ENCODE data around the gene ADAT1. TPM values are rescaled to one million over a fixed set of nuclear protein-coding genes. Genes with fewer than 3 reads are reported as not detected.

ADAT1 gene
- total and polyA plus RNA-seq, 4 donors = 13.2 to 42.3 (median 18.5) TPM

DNA sequence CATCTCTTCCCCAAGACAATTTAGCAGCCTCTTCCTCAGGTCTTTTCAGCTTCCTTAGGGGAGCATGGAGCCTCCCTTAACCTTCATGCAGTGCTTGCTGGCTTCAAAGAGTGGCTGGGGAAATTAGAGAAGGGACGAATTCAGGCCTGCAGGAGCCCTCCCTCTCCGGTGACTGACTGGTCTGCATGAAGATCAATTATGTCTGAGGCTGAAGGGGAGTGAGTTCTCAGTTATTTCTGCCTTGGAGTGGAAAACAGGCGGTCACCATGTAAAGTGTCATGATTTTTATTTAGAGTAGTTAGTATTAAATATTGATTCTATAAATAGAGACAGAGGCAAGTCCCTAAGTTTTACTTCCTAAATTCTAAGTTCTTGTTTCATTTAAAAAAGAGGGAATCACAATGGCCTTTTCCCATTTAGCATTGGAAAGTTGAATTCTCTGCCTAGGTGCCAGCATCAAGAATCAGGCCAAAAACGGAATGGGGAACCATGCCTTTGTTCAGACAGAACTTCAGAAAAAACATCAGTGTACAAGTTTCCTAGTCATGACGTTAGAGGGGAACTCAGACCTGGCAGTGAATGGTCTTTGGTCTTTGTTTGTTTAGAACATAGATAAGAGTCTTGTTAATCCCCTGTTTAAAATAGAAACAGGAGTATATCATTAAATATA lies 52.5 kb downstream of the ADAT1 start:
- H3K27me3 ChIP-seq (ENCODE audit: control insufficient read depth in 4 of 4, insufficient read depth in 4 of 4, low read length in 3 of 4) = no peaks in the 10 kb centered on the region
- DNase-seq (ENCODE audit: low spot score) = no peak
- no peak overlapping the region for H3K9ac ChIP-seq (ENCODE audit: low read depth in 1 of 2, low read length in 2 of 2)
- peaks cover 12 to 47% (median 46%) of the 10 kb centered on the region in 4 donors for H3K36me3 ChIP-seq (ENCODE audit: control insufficient read depth in 4 of 4, insufficient read depth in 3 of 4, low read depth in 1 of 4, low read length in 3 of 4)
- no peak overlapping the region for H3K27ac ChIP-seq (ENCODE audit: low read depth in 1 of 2, low read length in 2 of 2)
- no peak overlapping the region for H3K4me3 ChIP-seq (ENCODE audit: low read depth in 1 of 3, low read length in 3 of 3)
- peaks cover 0 to 25% (median 18%) of the 10 kb centered on the region in 4 donors for H3K4me1 ChIP-seq (ENCODE audit: control insufficient read depth in 4 of 4, insufficient read depth in 4 of 4, low read length in 3 of 4)
- no peaks in the 10 kb centered on the region for H3K9me3 ChIP-seq (ENCODE audit: control insufficient read depth in 4 of 4, low read length in 3 of 4)
- TF ChIP-seq NR2F2 (IDR thresholded peaks at IDR 0.05) = no peak
- TF ChIP-seq EGR1 (IDR thresholded peaks at IDR 0.05; ENCODE audit: low read depth in 2 of 2) = no peak
- TF ChIP-seq SP1 (IDR thresholded peaks at IDR 0.05) = no peak
- no peak for TF ChIP-seq YY1 (IDR thresholded peaks at IDR 0.05)
- TF ChIP-seq TAF1 (conservative IDR thresholded peaks at IDR 0.05) = no peak
- TF ChIP-seq JUND (IDR thresholded peaks at IDR 0.05) = no peak
- TF ChIP-seq HNF4A (conservative IDR thresholded peaks at IDR 0.05) = no peak
- TF ChIP-seq, protein P1, sequence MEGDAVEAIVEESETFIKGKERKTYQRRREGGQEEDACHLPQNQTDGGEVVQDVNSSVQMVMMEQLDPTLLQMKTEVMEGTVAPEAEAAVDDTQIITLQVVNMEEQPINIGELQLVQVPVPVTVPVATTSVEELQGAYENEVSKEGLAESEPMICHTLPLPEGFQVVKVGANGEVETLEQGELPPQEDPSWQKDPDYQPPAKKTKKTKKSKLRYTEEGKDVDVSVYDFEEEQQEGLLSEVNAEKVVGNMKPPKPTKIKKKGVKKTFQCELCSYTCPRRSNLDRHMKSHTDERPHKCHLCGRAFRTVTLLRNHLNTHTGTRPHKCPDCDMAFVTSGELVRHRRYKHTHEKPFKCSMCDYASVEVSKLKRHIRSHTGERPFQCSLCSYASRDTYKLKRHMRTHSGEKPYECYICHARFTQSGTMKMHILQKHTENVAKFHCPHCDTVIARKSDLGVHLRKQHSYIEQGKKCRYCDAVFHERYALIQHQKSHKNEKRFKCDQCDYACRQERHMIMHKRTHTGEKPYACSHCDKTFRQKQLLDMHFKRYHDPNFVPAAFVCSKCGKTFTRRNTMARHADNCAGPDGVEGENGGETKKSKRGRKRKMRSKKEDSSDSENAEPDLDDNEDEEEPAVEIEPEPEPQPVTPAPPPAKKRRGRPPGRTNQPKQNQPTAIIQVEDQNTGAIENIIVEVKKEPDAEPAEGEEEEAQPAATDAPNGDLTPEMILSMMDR (IDR thresholded peaks at IDR 0.05; ENCODE audit: low read depth, low read length, missing input control) = no peak
- no peak for TF ChIP-seq HNF4G (IDR thresholded peaks at IDR 0.05)
- no peak for TF ChIP-seq ATF3 (IDR thresholded peaks at IDR 0.05)
- 82% methylated on average over 5 of the region's 5 CpGs for WGBS

- Histone ChIP-seq H3K9me3 (ENCODE audit: control insufficient read depth in 4 of 4, low read length in 3 of 4) (no peaks in the 10 kb centered on the region), H3K4me3 (ENCODE audit: low read depth in 1 of 3, low read length in 3 of 3) (no peak overlapping the region), H3K4me1 (ENCODE audit: control insufficient read depth in 4 of 4, insufficient read depth in 4 of 4, low read length in 3 of 4) (peaks cover 0 to 26% (median 18%) of the 10 kb centered on the region in 4 donors), H3K9ac (ENCODE audit: low read depth in 1 of 2, low read length in 2 of 2) (no peak overlapping the region), H3K27me3 (ENCODE audit: control insufficient read depth in 4 of 4, insufficient read depth in 4 of 4, low read length in 3 of 4) (no peaks in the 10 kb centered on the region), H3K36me3 (ENCODE audit: control insufficient read depth in 4 of 4, insufficient read depth in 3 of 4, low read depth in 1 of 4, low read length in 3 of 4) (peaks cover 12 to 39% (median 37%) of the 10 kb centered on the region in 4 donors), H3K27ac (ENCODE audit: low read depth in 1 of 2, low read length in 2 of 2) (no peak overlapping the region)
- DNase-seq (ENCODE audit: low spot score) = no peak
- TF ChIP-seq RXRA (IDR thresholded peaks at IDR 0.05) = no peak
- TF ChIP-seq FOXA2 (IDR thresholded peaks at IDR 0.05) = no peak
- TF ChIP-seq JUND (IDR thresholded peaks at IDR 0.05) = no peak
- TF ChIP-seq EGR1 (IDR thresholded peaks at IDR 0.05; ENCODE audit: low read depth in 2 of 2) = no peak
- TF ChIP-seq, protein P2, sequence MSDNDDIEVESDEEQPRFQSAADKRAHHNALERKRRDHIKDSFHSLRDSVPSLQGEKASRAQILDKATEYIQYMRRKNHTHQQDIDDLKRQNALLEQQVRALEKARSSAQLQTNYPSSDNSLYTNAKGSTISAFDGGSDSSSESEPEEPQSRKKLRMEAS (IDR thresholded peaks at IDR 0.05) = no peak
- TF ChIP-seq YY1 (IDR thresholded peaks at IDR 0.05) = no peak
- whole genome bisulfite sequencing = 82% methylated on average over 4 of the region's 4 CpGs
Observed at GRCh38 chr16:75567911-75568310, 55.2 kb downstream of the ADAT1 start.

- no peaks in the 10 kb centered on the region for H3K9me3 ChIP-seq (ENCODE audit: control insufficient read depth in 4 of 4, low read length in 3 of 4)
- peaks cover 0 to 26% (median 18%) of the 10 kb centered on the region in 4 donors for H3K4me1 ChIP-seq (ENCODE audit: control insufficient read depth in 4 of 4, insufficient read depth in 4 of 4, low read length in 3 of 4)
- 2% methylated on average over 32 of the region's 32 CpGs for WGBS
- peak overlapping the region; percentile 69 to 95 (median 93) for H3K4me3 ChIP-seq (ENCODE audit: low read depth in 1 of 3, low read length in 3 of 3)
- peak overlapping the region; percentile 78 to 83 for H3K9ac ChIP-seq (ENCODE audit: low read depth in 1 of 2, low read length in 2 of 2)
- DNase-seq (ENCODE audit: low spot score) = peak; percentile 54
- peak overlapping the region; percentile 75 to 78 for H3K27ac ChIP-seq (ENCODE audit: low read depth in 1 of 2, low read length in 2 of 2)
- H3K36me3 ChIP-seq (ENCODE audit: control insufficient read depth in 4 of 4, insufficient read depth in 3 of 4, low read depth in 1 of 4, low read length in 3 of 4) = peaks cover 11 to 30% (median 28%) of the 10 kb centered on the region in 4 donors
- TF ChIP-seq REST (IDR thresholded peaks at IDR 0.05) (peak; percentile 95), JUND (IDR thresholded peaks at IDR 0.05) (no peak), ZBTB33 (IDR thresholded peaks at IDR 0.05) (no peak), RAD21 (IDR thresholded peaks at IDR 0.05) (no peak), ATF3 (IDR thresholded peaks at IDR 0.05) (no peak)
- H3K27me3 ChIP-seq (ENCODE audit: control insufficient read depth in 4 of 4, insufficient read depth in 4 of 4, low read length in 3 of 4) = no peaks in the 10 kb centered on the region
Observed at GRCh38 chr16:75566758-75567255, 56.3 kb downstream of the ADAT1 start.

All from liver (tissue), 9 donors.